Sigmoid colon (tissue), 3 donors: ENCODE measurements around the gene CNRIP1.

Source experiments
- CTCF ChIP-seq, 4 experiments: fragments of 450-650 bp in 3 of 4; fragments of 200-600 bp in 1 of 4; IDR thresholded peaks; one replicate each; pipeline ENCODE4 v1.5.1; 2016 to 2019; ENCODE audit warnings: antibody characterized with exemption in 4 of 4, mild to moderate bottlenecking in 3 of 4, moderate library complexity in 2 of 4
- POLR2A ChIP-seq, 2 donors: fragments of 450-650 bp; IDR thresholded peaks; one replicate each; pipeline ENCODE4 v1.6.1; 2016; ENCODE audit warnings: antibody characterized with exemption in 2 of 2, mild to moderate bottlenecking in 2 of 2, moderate library complexity in 2 of 2

DNA sequence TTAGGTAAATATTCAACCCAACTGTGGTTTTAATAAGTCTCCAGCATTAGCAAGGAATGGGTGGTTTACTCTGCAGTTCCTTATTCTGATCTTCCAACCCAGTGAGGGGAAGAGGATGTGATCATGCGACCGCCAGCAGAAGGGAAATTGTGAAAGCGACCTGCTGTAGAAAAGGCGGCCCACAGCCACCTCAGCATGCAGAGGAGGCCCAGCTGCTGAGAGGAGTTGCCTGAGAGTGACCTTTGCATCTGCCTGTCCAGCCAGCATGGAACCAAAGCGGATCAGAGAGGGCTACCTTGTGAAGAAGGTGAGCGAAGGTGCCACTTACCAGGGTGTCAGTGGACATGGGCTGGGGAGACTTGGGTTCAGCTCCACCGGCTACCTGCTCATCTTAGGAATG, 45.3 kb upstream of the CNRIP1 start, which contains the start of gene PLEK:
- TF ChIP-seq POLR2A (IDR thresholded peaks at IDR 0.05) (no peak), CTCF (IDR thresholded peaks at IDR 0.05) (no peak)
